Fibroblast of skin of abdomen (primary cell): ENCODE results near the gene PAXIP1.
"Not testable (repeated sequence)": the region's sequence is repeated elsewhere in the genome, so short reads cannot be mapped to it uniquely, and the experiment has no call there.

Experiments
- DNase-seq: peaks from one replicate; pipeline ENCODE4 v3.0.0-alpha.2; 2013

The PAXIP1 gene

DNA sequence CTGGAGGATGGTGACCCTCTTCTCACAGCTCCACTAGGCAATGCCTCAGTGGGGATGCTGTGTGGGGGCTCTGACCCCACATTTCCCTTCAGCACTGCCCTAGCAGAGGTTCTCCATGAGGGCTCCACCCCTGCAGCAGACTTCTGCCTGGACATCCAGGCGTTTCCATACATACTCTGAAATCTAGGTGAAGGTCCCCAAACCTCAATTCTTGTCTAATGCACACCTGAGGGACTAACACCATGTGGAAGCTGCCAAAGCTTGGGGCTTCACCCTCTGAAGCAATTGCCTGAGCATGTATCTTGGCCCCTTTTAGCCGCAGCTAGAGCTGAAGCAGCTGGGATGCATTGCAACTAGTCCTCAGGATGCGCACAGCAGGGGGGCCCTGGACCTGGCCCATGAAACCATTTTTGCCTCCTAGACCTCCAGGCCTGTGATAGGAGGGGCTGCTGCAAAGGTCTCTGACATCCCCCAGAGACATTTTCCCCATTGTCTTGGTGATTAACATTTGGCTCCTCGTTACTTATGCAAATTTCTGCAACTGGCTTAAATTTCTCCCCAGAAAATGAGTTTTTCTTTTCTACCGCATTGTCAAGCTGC lies 68.5 kb downstream of the PAXIP1 start:
- not testable (repeated sequence) for DNase-seq

DNA sequence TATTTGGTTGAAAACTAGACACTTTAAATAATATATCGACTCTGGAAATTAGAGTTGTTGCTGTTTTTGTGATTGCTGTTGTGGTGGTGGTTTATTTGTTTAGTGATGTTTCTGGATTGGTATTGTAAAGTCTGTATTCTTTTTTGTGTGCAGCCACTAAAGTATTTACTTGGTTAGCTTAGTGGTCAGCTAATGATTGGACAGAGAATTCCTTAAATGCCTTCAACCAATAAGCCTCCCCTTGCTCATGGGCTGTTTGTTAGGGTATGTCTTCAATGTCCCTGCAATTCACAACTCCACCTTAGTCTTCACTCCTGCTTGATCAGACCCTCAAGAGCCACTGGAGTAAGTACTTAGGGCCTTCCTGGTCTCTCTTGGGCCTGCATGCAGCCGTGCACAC lies 71.0 kb downstream of the PAXIP1 start:
- DNase-seq: peak; percentile 4

DNA sequence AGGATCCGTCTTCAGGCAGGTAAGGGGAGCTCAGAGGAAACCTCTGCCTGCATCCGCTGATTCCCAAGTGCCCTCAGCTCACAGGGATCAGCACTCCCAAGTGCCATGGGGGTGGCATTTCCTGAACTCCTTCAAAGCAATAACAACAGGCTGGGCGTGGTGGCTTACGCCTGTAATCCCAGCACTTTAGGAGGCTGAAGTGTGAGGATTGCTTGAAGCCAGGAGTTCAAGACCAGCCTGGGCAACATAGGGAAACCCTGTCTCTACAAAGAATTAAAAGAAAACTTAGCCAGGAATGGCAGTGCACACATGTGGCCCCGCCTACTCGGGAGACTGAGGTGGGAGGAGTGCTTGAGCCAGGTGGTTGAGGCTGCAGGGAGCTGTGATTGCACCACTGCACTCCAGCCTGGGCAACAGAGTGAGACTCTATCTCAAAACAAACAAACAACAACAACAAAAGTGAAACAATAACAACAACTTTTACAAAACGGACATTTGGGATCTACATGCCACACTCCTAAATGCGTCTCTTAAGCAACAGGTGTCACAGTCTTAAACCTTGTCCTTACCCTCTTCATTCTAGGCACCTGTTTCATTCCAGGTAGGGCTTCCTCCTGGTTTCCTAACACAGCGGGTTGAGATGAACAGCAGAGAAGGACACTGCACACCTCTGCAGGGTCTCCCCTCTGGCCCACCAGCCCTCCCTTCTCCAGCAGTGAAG lies 73.8 kb downstream of the PAXIP1 start:
- DNase-seq: no peak

GRCh38 chr7:154928136-154929005 lies 74.6 kb downstream of the PAXIP1 start:
- peak; percentile 94 for DNase-seq

- peak; percentile 83 for DNase-seq
Measured at GRCh38 chr7:154927624-154928125, 75.2 kb downstream of the PAXIP1 start.

DNA sequence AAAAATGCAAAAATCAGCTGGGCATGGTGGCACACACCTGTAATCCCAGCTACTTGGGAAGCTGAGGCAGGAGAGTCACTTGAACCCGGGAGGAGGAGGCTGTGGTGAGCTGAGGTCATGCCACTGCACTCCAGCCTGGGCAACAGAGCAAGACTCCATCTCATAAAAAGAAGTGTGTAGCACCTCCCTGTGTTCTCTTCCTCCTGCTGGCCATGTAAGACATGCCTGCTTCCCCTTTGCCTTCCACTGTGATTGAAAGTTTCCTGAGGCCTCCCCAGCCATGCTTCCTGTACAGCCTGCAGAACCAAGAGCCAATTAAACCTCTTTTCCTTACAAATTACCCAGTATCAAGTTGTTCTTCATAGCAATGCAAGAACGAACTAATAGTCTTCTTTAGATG lies 80.5 kb downstream of the PAXIP1 start:
- DNase-seq: not testable (repeated sequence)

DNA sequence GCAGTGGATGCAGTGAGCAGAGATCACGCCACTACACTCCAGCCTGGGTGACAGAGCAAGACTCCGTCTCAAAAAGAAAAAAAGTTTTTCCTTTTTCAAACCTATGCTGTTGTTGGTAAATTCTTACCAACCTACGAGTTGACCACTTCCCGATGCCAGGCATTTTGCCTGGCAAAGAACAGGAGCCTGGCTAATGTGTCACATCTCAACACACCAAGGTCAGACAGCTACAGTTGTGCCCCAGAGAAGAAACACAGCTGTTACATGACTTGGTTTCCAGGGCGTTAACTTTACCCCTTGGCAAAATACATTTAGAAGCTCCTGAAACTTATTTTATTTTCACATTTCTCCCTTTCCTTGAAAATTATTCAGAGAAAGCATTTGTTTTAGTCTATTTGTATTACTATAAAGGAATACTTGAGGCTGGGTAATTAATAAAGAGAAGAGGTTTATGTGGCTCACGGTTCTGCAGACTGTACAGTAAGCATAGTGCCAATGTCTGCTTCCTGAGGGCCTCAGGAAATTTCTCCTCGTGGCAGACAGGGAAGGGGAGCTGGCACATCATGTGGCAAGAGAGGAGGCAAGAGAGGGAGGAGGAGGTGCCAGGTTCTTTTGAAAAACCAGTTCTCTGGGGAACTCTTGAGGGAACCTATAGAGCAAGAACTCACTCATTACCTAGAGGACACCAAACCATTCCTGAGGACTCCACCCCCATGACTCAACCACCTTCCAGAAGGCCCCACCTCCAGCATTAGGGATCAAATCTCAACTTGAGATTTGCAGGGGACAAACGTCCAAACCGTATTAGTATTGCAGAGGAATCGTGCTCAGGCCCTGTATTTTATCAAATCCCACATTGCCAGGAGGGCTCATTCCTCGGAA lies 83.3 kb downstream of the PAXIP1 start:
- no peak for DNase-seq

DNA sequence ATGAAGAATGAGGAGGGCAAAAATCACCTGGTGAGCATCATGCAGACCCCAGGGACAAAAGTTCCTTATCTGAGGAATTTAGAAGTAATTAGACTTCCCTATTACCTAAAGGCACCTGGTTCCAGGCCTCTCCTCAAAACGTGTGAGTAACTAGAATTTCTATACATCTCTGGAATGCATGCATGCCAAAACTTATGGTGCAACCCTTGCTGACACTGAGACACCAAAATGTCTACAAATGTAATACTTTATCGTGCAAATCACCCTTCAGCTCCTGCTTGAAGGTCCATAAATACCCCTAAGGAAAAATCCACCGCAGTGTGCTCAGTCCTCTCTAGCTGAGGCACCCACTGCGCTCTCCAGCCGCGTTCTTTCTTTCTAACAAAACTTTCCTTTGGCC lies 84.2 kb downstream of the PAXIP1 start:
- DNase-seq: no peak

DNA sequence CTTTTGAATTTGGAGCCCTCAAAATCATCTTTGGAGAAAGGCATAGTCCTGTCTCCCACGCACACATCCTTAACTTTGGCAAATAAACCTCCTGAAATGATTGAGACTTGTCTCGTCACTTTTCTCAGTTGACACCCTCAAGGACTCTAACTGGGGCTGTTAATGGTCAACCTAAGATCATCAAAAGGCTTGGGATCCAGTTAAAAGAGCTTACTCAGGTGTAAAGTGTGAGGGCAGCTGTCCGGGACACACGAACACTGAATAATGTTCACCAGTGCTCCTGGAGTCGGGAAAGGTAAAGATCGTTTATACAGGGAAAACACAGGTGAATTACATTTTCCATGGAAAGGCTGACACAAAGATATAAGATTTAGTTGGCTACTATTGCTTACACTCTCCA lies 84.7 kb downstream of the PAXIP1 start:
- no peak for DNase-seq

DNA sequence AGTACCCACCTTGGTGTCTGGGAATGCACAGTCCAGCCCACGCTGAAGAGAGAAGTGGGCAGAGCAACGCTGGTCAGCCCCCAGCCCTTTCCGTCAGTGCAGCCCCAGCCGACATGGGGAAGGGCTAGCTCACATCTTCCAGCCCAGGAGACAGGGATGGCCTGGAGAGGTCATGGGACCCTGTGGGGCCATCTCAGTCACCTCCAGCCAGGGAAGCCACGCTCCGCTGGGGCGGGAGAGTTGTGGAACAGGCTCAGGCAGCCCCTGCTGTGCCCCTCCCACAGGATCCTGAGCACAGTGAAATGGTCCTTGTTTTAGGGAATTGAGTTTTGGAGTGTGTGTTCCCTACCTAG lies 85.1 kb downstream of the PAXIP1 start:
- DNase-seq: no peak

- no peak for DNase-seq
Measured at GRCh38 chr7:154916856-154917807, 85.8 kb downstream of the PAXIP1 start.

GRCh38 chr7:154916381-154916780 lies 86.5 kb downstream of the PAXIP1 start:
- DNase-seq: no peak

- DNase-seq: no peak
Measured at GRCh38 chr7:154915600-154915999, 87.3 kb downstream of the PAXIP1 start.

- DNase-seq: no peak
Measured at GRCh38 chr7:154914996-154915380, 87.9 kb downstream of the PAXIP1 start.

- no peak for DNase-seq
Measured at GRCh38 chr7:154914308-154914995, 88.5 kb downstream of the PAXIP1 start.

- DNase-seq: peak; percentile 51
Measured at GRCh38 chr7:154913638-154914307, 89.2 kb downstream of the PAXIP1 start.

DNA sequence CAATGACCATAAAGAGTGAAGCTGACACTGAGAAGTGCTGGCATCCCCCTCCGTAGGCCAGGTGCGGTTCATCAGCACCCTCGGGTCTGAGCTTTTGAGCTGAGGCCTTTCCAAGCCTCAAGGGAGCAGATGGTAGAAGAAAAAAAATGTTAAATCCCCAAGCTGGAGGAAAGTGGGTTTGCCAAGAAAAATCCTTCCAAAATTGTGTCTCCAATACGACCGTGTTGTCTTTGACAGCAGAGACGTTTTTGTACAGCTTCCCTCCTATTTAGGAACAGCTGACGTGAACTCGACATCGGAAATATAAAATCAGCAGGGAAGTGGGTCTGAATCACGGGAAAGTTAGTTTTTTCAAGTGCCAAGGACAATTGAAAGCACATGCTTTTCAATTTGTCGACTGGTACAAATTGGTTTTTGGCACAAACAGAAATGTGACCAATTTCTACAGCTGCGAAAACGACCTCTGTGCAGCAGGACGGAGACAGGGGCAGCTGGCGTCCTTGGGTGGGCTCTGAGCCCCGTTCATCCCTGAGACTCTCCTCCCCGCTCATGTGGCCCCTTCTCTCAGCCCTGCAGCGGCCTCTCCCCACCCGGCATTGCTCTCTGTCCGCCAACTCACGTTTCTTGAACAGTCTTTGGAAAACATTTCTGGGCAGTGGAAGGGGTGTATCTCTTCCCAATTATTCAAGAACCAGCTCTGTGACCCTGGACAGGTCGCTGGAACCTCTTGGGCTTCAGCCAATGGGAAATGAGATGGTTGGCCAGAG lies 89.9 kb downstream of the PAXIP1 start:
- DNase-seq: no peak

- no peak for DNase-seq
Measured at GRCh38 chr7:154911862-154912455, 91.0 kb downstream of the PAXIP1 start.

GRCh38 chr7:154911411-154911810 lies 91.5 kb downstream of the PAXIP1 start:
- no peak for DNase-seq
